Stimulated activated CD4-positive, alpha-beta T cell treated with anti-CD3 and anti-CD28 coated beads, Interleukin-4, amount 100 ng/mL, for 24 hours (primary cell): ENCODE data around the gene RAD51B.

ENCODE experiments used
- DNase-seq: peaks from one replicate; pipeline ENCODE4 v3.0.0-alpha.2; 2020

RAD51B gene

GRCh38 chr14:68477461-68478085 lies 658.0 kb downstream of the RAD51B start:
- DNase-seq, result no peak

- DNase-seq, result no peak
Measured at GRCh38 chr14:68479247-68479646, 659.7 kb downstream of the RAD51B start.

GRCh38 chr14:68482018-68482417 lies 662.4 kb downstream of the RAD51B start:
- DNase-seq, result no peak

- DNase-seq, result no peak
Measured at GRCh38 chr14:68482772-68483395, 663.3 kb downstream of the RAD51B start.

- DNase-seq, result no peak
Measured at GRCh38 chr14:68486033-68486732, 666.6 kb downstream of the RAD51B start.

- DNase-seq, result no peak
Measured at GRCh38 chr14:68486809-68487208, 667.2 kb downstream of the RAD51B start.

GRCh38 chr14:68487805-68488590 lies 668.4 kb downstream of the RAD51B start:
- DNase-seq, result no peak

GRCh38 chr14:68491793-68492192 lies 672.2 kb downstream of the RAD51B start:
- no peak for DNase-seq

GRCh38 chr14:68492381-68493151 lies 673.0 kb downstream of the RAD51B start:
- no peak for DNase-seq

- no peak for DNase-seq
Measured at GRCh38 chr14:68493152-68493911, 673.8 kb downstream of the RAD51B start.

- DNase-seq, result no peak
Measured at GRCh38 chr14:68495101-68496039, 675.8 kb downstream of the RAD51B start.

- no peak for DNase-seq
Measured at GRCh38 chr14:68497011-68497410, 677.4 kb downstream of the RAD51B start.

GRCh38 chr14:68499451-68499850 lies 679.9 kb downstream of the RAD51B start:
- DNase-seq, result no peak

GRCh38 chr14:68501171-68501570 lies 681.6 kb downstream of the RAD51B start:
- DNase-seq, result no peak

- DNase-seq, result no peak
Measured at GRCh38 chr14:68501614-68502052, 682.1 kb downstream of the RAD51B start.

- DNase-seq, result no peak
Measured at GRCh38 chr14:68502230-68502629, 682.7 kb downstream of the RAD51B start.

GRCh38 chr14:68503186-68503825 lies 683.7 kb downstream of the RAD51B start:
- no peak for DNase-seq

- no peak for DNase-seq
Measured at GRCh38 chr14:68504861-68505260, 685.3 kb downstream of the RAD51B start.

GRCh38 chr14:68506021-68506644 lies 686.6 kb downstream of the RAD51B start:
- no peak for DNase-seq
